Measurements from ENCODE around the gene NCAM1. TPM values are rescaled to one million over a fixed set of nuclear protein-coding genes. Genes with fewer than 3 reads are reported as not detected.

Gene NCAM1
- total RNA-seq, 1 experiment from 2014 or later = 5.9 TPM

- no peaks in the 10 kb centered on the region; the same call in 1 of the 2 replicates for H3K36me3 Mint-ChIP-seq
- TF ChIP-seq USF2 (CRISPR knock-in tag; IDR thresholded peaks at IDR 0.05) (peak; percentile 51; the same call in 1 of the 2 replicates), NFE2L1 (CRISPR knock-in tag; IDR thresholded peaks at IDR 0.05) (no peak), TEAD1 (CRISPR knock-in tag; IDR thresholded peaks at IDR 0.05) (no peak), GTF2I (CRISPR knock-in tag; conservative IDR thresholded peaks at IDR 0.05) (no peak)
Observed at GRCh38 chr11:113043698-113044097, 82.5 kb downstream of the NCAM1 start.

DNA sequence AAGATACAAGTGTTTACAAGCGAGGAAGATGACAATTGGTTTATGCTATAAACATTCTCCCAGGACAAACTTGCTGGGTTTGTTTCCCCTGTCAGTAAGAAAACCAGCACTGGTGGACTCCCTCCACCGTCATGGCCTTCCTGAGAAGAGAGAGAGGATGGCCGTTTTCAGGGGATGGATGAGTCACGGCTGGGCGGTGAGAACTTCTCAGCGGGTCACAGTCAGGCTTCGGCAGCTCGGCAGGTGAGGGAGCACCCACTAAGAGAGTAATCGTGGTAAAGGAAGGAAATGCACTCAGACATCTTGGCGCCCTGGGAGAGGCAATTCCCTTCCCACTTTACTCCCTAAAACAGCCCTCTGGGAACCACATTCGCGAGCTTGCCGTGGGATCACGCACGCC is 83.9 kb downstream of the NCAM1 start:
- POLR2A ChIA-PET = no interaction called here
- Mint-ChIP-seq H3K9me3 (peaks cover 11% of the 10 kb centered on the region), H3K4me1 (peaks cover 13% of the 10 kb centered on the region), H3K36me3 (no peaks in the 10 kb centered on the region; the same call in 1 of the 2 replicates), H3K27me3 (ENCODE audit: low read depth) (no peaks in the 10 kb centered on the region; the same call in 1 of the 2 replicates), H3K4me3 (no peak overlapping the region), H3K27ac (0 out of 2 replicates have a peak overlapping the region, but pooled peaks have one; percentile 71)
- TF ChIP-seq SMAD3 (CRISPR knock-in tag; IDR thresholded peaks at IDR 0.05; ENCODE audit: borderline replicate concordance) (no peak), ETV6 (CRISPR knock-in tag; IDR thresholded peaks at IDR 0.05) (no peak), JUN (CRISPR knock-in tag; IDR thresholded peaks at IDR 0.05) (no peak), ZNF232 (CRISPR knock-in tag; IDR thresholded peaks at IDR 0.05) (no peak), ATF6 (CRISPR knock-in tag; IDR thresholded peaks at IDR 0.05) (no peak), ESRRA (CRISPR knock-in tag; IDR thresholded peaks at IDR 0.05; ENCODE audit: borderline replicate concordance) (no peak), USF2 (CRISPR knock-in tag; IDR thresholded peaks at IDR 0.05) (no peak), TEAD4 (CRISPR knock-in tag; IDR thresholded peaks at IDR 0.05) (no peak), ERG (CRISPR knock-in tag; IDR thresholded peaks at IDR 0.05) (no peak), ZNF425 (CRISPR knock-in tag; conservative IDR thresholded peaks at IDR 0.05) (no peak), ZNF121 (CRISPR knock-in tag; IDR thresholded peaks at IDR 0.05) (no peak), TEAD1 (CRISPR knock-in tag; IDR thresholded peaks at IDR 0.05) (no peak), ZNF219 (CRISPR knock-in tag; IDR thresholded peaks at IDR 0.05; ENCODE audit: borderline replicate concordance) (no peak), ZNF138 (CRISPR knock-in tag; conservative IDR thresholded peaks at IDR 0.05) (no peak), KAT7 (CRISPR knock-in tag; IDR thresholded peaks at IDR 0.05; ENCODE audit: borderline replicate concordance) (no peak)
- TF ChIP-seq, protein P1, sequence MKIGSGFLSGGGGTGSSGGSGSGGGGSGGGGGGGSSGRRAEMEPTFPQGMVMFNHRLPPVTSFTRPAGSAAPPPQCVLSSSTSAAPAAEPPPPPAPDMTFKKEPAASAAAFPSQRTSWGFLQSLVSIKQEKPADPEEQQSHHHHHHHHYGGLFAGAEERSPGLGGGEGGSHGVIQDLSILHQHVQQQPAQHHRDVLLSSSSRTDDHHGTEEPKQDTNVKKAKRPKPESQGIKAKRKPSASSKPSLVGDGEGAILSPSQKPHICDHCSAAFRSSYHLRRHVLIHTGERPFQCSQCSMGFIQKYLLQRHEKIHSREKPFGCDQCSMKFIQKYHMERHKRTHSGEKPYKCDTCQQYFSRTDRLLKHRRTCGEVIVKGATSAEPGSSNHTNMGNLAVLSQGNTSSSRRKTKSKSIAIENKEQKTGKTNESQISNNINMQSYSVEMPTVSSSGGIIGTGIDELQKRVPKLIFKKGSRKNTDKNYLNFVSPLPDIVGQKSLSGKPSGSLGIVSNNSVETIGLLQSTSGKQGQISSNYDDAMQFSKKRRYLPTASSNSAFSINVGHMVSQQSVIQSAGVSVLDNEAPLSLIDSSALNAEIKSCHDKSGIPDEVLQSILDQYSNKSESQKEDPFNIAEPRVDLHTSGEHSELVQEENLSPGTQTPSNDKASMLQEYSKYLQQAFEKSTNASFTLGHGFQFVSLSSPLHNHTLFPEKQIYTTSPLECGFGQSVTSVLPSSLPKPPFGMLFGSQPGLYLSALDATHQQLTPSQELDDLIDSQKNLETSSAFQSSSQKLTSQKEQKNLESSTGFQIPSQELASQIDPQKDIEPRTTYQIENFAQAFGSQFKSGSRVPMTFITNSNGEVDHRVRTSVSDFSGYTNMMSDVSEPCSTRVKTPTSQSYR (CRISPR knock-in tag; IDR thresholded peaks at IDR 0.05) = no peak
- TF ChIP-seq, protein P2, sequence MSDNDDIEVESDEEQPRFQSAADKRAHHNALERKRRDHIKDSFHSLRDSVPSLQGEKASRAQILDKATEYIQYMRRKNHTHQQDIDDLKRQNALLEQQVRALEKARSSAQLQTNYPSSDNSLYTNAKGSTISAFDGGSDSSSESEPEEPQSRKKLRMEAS (CRISPR knock-in tag; IDR thresholded peaks at IDR 0.05) = no peak
- TF ChIP-seq, protein P3, sequence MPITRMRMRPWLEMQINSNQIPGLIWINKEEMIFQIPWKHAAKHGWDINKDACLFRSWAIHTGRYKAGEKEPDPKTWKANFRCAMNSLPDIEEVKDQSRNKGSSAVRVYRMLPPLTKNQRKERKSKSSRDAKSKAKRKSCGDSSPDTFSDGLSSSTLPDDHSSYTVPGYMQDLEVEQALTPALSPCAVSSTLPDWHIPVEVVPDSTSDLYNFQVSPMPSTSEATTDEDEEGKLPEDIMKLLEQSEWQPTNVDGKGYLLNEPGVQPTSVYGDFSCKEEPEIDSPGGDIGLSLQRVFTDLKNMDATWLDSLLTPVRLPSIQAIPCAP (CRISPR knock-in tag; IDR thresholded peaks at IDR 0.05) = no peak
- ATAC-seq (no peak), DNase-seq (ENCODE audit: low spot score) (no peak)
- CTCF ChIA-PET = no interaction called here

More at GRCh38 chr11:113043698-113044097, 82.5 kb downstream of the NCAM1 start:
- peaks cover 13% of the 10 kb centered on the region for H3K4me1 Mint-ChIP-seq
- ATAC-seq = peak; percentile 46; the same call in 1 of the 2 replicates
- 0 out of 2 replicates have a peak overlapping the region, but pooled peaks have one; percentile 55 for H3K27ac Mint-ChIP-seq
- no peak overlapping the region for H3K4me3 Mint-ChIP-seq
- POLR2A ChIA-PET = no interaction called here
- peaks cover 9% of the 10 kb centered on the region for H3K9me3 Mint-ChIP-seq
- no peak for DNase-seq (ENCODE audit: low spot score)
- H3K27me3 Mint-ChIP-seq (ENCODE audit: low read depth) = no peaks in the 10 kb centered on the region; the same call in 1 of the 2 replicates
- CTCF ChIA-PET = no interaction called here
